AG04450 (cell line): ENCODE measurements around the gene GPR148. TPM values are rescaled to one million over a fixed set of nuclear protein-coding genes. Genes with fewer than 3 reads are reported as not detected.

Experiments used
- CTCF ChIA-PET: fragments of 300-600, 350-600 bp; formaldehyde crosslinking; extraction: SDS; loops from one replicate; lab custom pipeline; 2022; ENCODE audit warnings: antibody characterized with exemption, inconsistent platforms; lab: Charles Lee
- POLR2A ChIA-PET: fragments of 350-600 bp; formaldehyde crosslinking; extraction: SDS; loops from one replicate; lab custom pipeline; 2021; ENCODE audit warnings: antibody characterized with exemption, inconsistent platforms; lab: Yijun Ruan, JAX
- DNase-seq: peaks from one replicate; pipeline ENCODE4 v3.0.0-alpha.2; 2011; ENCODE audit warnings: low read depth, low spot score
- H3K27ac ChIP-seq: one replicate; pipeline ENCODE4 v1.5.1; 2012; ENCODE audit warnings: low read depth, low read length, control low read depth
- H3K27me3 ChIP-seq: one replicate; pipeline ENCODE4 v1.6.0; 2012; ENCODE audit warnings: low read length; ENCODE audit not compliant: control insufficient read depth, insufficient read depth
- H3K4me3 ChIP-seq: 2 replicates; pipeline ENCODE4 v1.5.1; 2011; ENCODE audit warnings: mild to moderate bottlenecking, low read depth, low read length, control low read depth
- H3K9me3 ChIP-seq: 2 replicates; pipeline ENCODE4 v1.5.1; 2012; ENCODE audit warnings: low read length; ENCODE audit not compliant: control insufficient read depth, insufficient read depth
- polyA plus RNA-seq: library from polyadenylated mRNA; depleted of rRNA; stranded (reverse); fragments of >200 nt; gene quantifications from 2 replicates; pipeline ENCODE4 v1.2.3, GENCODE V29; 2011
- TF ChIP-seq, protein P1 (sequence below): IDR thresholded peaks from 2 replicates; pipeline ENCODE4 v1.5.1; 2011; ENCODE audit warnings: low read depth, low read length, control low read depth, inconsistent platforms

The GPR148 gene
- polyA plus RNA-seq, 1 experiment, result not detected

DNA sequence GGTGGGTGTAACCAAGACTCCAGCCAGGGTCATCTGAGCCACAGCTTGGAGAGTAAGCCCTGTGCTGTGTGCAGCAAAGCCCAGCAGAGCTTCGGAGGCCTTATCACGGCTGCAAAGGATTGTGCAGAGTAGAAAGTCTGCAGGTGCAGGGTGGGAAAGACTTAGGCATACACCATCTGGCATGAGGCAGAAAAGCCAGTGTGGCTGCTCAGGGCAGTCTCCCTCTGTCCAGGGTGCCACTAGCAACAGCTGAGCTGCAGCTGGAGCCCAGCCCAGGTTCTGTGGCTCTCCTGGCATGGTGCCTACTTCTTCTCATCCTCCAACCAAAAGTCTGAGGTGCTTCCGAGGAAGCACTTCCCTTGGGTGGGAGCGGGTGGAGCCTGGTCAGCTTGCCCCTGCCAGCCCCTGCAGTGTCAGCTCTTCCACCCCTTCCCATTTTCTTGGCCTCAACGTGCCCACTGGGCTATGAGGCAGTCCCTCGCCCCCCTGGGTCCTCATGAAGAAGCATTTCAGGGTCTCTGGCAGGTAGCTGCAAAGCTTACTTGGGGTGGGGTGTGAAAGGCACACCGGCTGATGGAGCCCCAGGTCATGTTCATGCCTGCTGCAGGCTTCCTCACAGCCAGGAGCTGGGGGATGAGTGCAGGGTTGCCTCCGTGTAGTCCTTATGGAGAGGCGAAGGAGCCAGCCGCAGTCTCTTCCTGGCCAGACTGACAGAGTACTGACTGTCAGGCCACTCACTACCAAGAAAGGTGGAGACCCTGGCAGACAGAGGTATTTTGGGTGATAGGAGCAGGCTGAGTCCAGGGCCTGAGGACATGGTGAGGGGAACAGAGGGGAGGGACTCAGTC is 31.3 kb downstream of the GPR148 start:
- POLR2A ChIA-PET, result no interaction called here

DNA sequence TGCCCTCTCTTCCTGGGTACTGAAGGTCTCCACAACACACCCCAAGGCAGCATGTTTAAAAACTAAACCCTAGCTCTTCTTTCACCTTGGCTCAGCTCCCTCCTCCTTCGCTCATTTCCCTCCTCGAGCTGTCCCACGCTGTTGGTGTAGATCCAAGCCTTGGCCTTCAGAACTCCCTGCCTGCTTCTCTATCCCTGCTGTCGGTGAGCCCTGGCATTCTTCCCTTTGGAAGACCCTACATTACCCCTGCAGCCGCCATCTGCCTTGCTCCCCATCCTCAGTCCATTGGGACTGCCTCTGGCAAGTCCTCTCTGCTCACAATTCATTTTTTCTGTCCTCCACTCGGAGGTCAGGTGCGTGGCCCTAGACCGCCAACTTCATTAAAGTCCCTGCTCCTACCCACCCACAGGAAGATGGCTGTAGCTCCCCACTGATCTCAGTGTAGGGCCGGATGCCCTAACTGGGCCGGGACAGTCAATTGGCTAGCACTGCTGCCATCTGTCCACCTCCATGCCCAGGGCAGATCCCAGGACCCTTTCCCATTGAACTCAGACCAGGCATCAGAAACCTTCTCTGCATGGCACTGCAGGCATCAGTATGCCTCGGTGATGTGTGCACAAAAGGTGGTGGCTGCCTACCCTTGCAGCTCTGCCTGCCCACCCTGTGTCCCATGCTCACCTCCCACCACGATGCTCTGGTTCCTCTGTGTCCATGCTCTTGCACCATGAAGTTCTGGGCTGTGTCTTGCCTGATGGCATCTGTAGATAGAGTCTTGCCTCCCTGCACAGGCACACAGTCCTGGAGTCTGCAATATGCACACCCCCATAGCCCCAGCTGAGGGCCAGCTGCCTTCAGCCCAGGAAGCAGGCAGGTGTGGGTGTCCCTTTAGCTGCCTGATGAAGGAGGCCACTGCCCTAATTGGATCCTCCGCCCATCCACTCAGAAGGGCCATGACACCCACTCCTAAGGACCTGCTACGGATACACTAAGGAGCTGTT is 32.2 kb downstream of the GPR148 start:
- TF ChIP-seq, protein P1, sequence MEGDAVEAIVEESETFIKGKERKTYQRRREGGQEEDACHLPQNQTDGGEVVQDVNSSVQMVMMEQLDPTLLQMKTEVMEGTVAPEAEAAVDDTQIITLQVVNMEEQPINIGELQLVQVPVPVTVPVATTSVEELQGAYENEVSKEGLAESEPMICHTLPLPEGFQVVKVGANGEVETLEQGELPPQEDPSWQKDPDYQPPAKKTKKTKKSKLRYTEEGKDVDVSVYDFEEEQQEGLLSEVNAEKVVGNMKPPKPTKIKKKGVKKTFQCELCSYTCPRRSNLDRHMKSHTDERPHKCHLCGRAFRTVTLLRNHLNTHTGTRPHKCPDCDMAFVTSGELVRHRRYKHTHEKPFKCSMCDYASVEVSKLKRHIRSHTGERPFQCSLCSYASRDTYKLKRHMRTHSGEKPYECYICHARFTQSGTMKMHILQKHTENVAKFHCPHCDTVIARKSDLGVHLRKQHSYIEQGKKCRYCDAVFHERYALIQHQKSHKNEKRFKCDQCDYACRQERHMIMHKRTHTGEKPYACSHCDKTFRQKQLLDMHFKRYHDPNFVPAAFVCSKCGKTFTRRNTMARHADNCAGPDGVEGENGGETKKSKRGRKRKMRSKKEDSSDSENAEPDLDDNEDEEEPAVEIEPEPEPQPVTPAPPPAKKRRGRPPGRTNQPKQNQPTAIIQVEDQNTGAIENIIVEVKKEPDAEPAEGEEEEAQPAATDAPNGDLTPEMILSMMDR, result no peak
- Histone ChIP-seq H3K9me3 (peaks cover 3% of the 10 kb centered on the region; the same call in 1 of the 2 replicates), H3K4me3 (no peak overlapping the region), H3K27ac (no peak overlapping the region), H3K27me3 (peaks cover 4% of the 10 kb centered on the region)
- POLR2A ChIA-PET, result no interaction called here
- CTCF ChIA-PET, result interaction anchor here (1.4 kb wide), 1 partner anchor 113 kb away, joined by 3 read pairs; no protein-coding TSS in a partner anchor
- no peak for DNase-seq

More for the DNA sequence above, 31.3 kb downstream of the GPR148 start:
- TF ChIP-seq, protein P1, result no peak
- Histone ChIP-seq H3K9me3 (peaks cover 3% of the 10 kb centered on the region; the same call in 1 of the 2 replicates), H3K4me3 (no peak overlapping the region), H3K27me3 (peaks cover 6% of the 10 kb centered on the region), H3K27ac (no peak overlapping the region)
- no peak for DNase-seq
- CTCF ChIA-PET, result no interaction called here

DNA sequence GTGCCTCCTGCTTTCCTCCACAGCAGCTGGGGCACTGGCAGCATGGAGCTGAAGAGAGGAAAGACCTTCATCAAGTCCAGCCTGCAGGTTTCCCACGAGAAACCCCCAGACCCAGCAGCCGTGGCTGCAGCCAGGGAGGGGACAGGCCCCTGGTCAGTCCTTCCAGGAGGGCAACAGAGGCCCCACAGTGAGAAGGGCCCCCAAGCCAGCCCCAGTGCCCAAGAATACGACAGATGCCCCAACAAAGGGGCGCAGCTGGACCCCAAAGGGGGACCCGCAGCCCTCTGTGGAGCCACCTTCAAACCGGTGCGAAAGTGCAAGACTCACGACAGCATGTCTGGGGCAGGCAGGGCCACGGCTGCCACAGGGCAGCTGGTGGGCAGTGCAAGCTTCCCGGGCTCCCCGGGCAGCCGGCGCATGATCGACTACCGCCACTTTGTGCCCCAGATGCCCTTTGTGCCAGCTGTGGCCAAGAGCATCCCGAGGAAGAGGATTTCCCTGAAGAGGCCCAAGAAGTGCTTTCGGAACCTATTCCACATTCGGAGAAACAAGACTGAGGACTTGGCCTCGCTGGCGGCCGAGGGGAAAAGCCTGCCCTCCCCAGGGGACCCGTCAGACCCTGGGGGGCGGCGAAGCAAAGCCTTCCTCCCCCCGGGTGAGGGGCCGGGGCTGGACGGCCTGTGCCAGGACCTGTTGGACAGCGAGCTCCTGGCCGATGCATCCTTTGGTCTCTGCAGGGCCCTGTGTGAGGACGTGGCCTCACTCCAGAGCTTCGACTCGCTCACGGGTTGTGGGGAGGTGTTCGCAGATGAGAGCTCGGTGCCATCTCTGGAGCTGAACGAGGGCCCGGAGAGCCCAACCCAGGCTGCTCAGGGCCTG is 33.4 kb downstream of the GPR148 start:
- no peak for DNase-seq
- TF ChIP-seq, protein P1, result no peak
- CTCF ChIA-PET, result interaction anchor here (1.4 kb wide), 1 partner anchor 111 kb away, joined by 3 read pairs; no protein-coding TSS in a partner anchor
- Histone ChIP-seq H3K9me3 (peaks cover 3% of the 10 kb centered on the region; the same call in 1 of the 2 replicates), H3K4me3 (no peak overlapping the region), H3K27ac (no peak overlapping the region), H3K27me3 (no peaks in the 10 kb centered on the region)
- POLR2A ChIA-PET, result no interaction called here

DNA sequence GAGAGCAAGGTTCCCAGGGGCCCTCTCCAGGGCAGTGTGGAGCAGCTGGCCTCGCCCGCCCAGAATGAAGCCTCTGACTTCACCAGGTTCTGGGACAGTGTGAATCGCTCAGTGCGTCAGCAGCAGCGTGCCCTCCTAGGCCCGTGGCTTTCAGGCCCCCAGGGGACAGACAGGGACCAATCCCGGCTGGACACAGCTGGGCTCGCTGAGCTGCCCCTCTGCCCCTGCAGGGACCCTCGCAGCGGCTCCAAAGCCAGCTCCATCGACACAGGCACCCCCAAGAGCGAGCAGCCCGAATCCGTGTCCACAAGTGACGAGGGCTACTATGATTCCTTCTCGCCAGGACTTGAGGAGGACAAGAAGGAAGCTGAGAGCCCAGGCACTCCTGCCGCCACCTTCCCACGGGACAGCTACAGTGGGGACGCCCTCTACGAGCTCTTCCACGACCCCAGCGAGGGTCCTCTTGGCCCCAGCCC is 34.1 kb downstream of the GPR148 start:
- Histone ChIP-seq H3K27ac (no peak overlapping the region), H3K4me3 (no peak overlapping the region), H3K27me3 (no peaks in the 10 kb centered on the region), H3K9me3 (peaks cover 3% of the 10 kb centered on the region; the same call in 1 of the 2 replicates)
- TF ChIP-seq, protein P1, result no peak
- CTCF ChIA-PET, result no interaction called here
- POLR2A ChIA-PET, result no interaction called here
- DNase-seq, result no peak
